ENCODE measurements around the gene NCOA3. TPM values are rescaled to one million over a fixed set of nuclear protein-coding genes. Genes with fewer than 3 reads are reported as not detected.

NCOA3 gene
- total and polyA plus RNA-seq, 2 of the 8 experiments (the other 6 are each of a cell fraction or from before 2014, with no cell fraction given), result 7.9 to 24.7 TPM

DNA sequence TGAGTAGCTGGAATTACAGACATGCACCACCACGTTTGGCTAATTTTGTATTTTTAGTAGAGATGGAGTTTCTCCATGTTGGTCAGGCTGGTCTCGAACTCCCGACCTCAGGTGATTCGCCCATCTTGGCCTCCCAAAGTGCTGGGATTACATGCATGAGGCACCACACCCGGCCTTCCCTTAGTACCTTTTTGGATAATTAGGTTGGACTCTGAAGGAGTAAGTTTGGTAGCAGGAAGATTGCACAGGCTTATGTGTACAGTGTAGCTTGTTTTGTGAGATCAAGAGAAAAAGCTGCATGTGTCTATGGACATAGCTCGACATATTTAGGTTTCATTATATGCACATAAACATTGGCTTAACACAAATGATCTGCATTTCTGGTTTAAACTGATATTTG, 116.8 kb downstream of the NCOA3 start:
- no peaks in the 10 kb centered on the region for H4K20me1 ChIP-seq (replicated peaks in 1 of 2; ENCODE audit: control insufficient read depth in 1 of 2, insufficient read depth in 2 of 2, low read length in 2 of 2)
- no peak overlapping the region for H3K18ac ChIP-seq (ENCODE audit: extremely low read depth, low read length)
- no peak overlapping the region for H2BK15ac ChIP-seq (ENCODE audit: low read length)
- no peak overlapping the region for H3K56ac ChIP-seq (replicated peaks; ENCODE audit: insufficient read length, low read depth, low read length)
- no peak overlapping the region for H3K14ac ChIP-seq (ENCODE audit: insufficient read length)
- H3K79me2 ChIP-seq (ENCODE audit: control insufficient read depth in 1 of 2, insufficient read depth in 2 of 2, low read length in 2 of 2), result peaks cover 0 to 5% of the 10 kb centered on the region in 2 experiments; a peak in 1 of 4 replicates
- H4K91ac ChIP-seq (replicated peaks; ENCODE audit: insufficient read length, low read length), result no peak overlapping the region
- no peaks in the 10 kb centered on the region for H3K27me3 ChIP-seq (replicated peaks in 1 of 4; ENCODE audit: control insufficient read depth in 3 of 4, extremely low read depth in 1 of 4, insufficient read depth in 3 of 4, low read length in 3 of 4)
- H2AK5ac ChIP-seq (ENCODE audit: low read depth, low read length), result no peak overlapping the region
- H4K8ac ChIP-seq (ENCODE audit: extremely low read depth, insufficient read depth, low read length), result no peak overlapping the region
- no peak overlapping the region for H4K5ac ChIP-seq (ENCODE audit: insufficient read length, low read depth, low read length)
- H2BK12ac ChIP-seq (ENCODE audit: low read depth, low read length), result no peak overlapping the region
- 83% methylated on average over 6 of the region's 6 CpGs; no CpG with 5 or more reads in 1 of the 2 experiments for WGBS, 2 experiments (ENCODE audit: extremely low coverage in 1 of 2, insufficient coverage in 1 of 2, insufficient read length in 1 of 2, insufficient replicate concordance in 2 of 2, low coverage in 1 of 2, low lambda C conversion rate in 2 of 2, missing lambda C conversion rate in 1 of 2)
- no peak overlapping the region for H2BK120ac ChIP-seq (replicated peaks; ENCODE audit: low read depth, low read length)
- no peak overlapping the region for H3K4me3 ChIP-seq (ENCODE audit: extremely low read depth in 1 of 4, insufficient read depth in 2 of 4, low read depth in 3 of 4, low read length in 4 of 4)
- ChIA-PET POLR2A (ENCODE audit: partially characterized antibody) (interaction anchor here (1.6 kb wide), 1 partner anchor 117 kb away, joined by 3 read pairs; the partner anchor contains the start of gene NCOA3), CTCF (ENCODE audit: partially characterized antibody) (interaction anchor here (0.6 to 4.1 kb wide), 5 partner anchors 8 to 234 kb away, joined by 3 to 26 read pairs (median 14); no protein-coding TSS in a partner anchor)
- FAIRE-seq (no peak), DNase-seq (ENCODE audit: low read depth in 1 of 2, low spot score in 2 of 2) (no peak)
- no peak overlapping the region for H2BK5ac ChIP-seq (ENCODE audit: low read depth, low read length)
- H3K27ac ChIP-seq (ENCODE audit: low read depth, low read length), result no peak overlapping the region
- no peak overlapping the region for H3K4me2 ChIP-seq (ENCODE audit: insufficient read depth in 1 of 2, low read depth in 2 of 2, low read length in 2 of 2)
- H3K4me1 ChIP-seq (replicated peaks in 1 of 4; ENCODE audit: control insufficient read depth in 3 of 4, insufficient read depth in 4 of 4, low read length in 3 of 4), result no peaks in the 10 kb centered on the region
- H2BK20ac ChIP-seq (ENCODE audit: low read length), result no peak overlapping the region
- H3K23ac ChIP-seq (ENCODE audit: insufficient read length), result no peak overlapping the region
- peaks cover 0 to 6% (median 2%) of the 10 kb centered on the region in 4 experiments; a peak in 3 of 8 replicates for H3K36me3 ChIP-seq (ENCODE audit: control insufficient read depth in 2 of 4, insufficient read depth in 4 of 4, low read length in 3 of 4)
- H3K4ac ChIP-seq (replicated peaks; ENCODE audit: insufficient read length, low read depth, low read length), result no peak overlapping the region
- H3K79me1 ChIP-seq (ENCODE audit: low read depth, low read length), result no peaks in the 10 kb centered on the region; the same call in 1 of the 2 replicates
- no peak overlapping the region for H2AFZ ChIP-seq (ENCODE audit: low read length)
- no peaks in the 10 kb centered on the region for H3K23me2 ChIP-seq (ENCODE audit: low read depth, low read length)
- no peak overlapping the region for H3K9ac ChIP-seq (replicated peaks in 1 of 4; ENCODE audit: extremely low read depth in 1 of 4, low read depth in 3 of 4, low read length in 3 of 4)
- no peaks in the 10 kb centered on the region for H3K9me3 ChIP-seq (ENCODE audit: insufficient read depth in 2 of 2, low read depth in 1 of 2, low read length in 1 of 2)
- TF ChIP-seq EGR1 (IDR thresholded peaks at IDR 0.05; ENCODE audit: borderline replicate concordance, low read depth, low read length), result no peak
- no peak for TF ChIP-seq TAF1 (IDR thresholded peaks at IDR 0.05; ENCODE audit: low read depth, low read length)
- TF ChIP-seq BRCA1 (IDR thresholded peaks at IDR 0.05; ENCODE audit: low read depth, low read length), result no peak
- TF ChIP-seq SIX5 (IDR thresholded peaks at IDR 0.05; ENCODE audit: low read depth, low read length), result no peak
- TF ChIP-seq ASH2L (IDR thresholded peaks at IDR 0.05; ENCODE audit: low read length), result no peak
- TF ChIP-seq BACH1 (IDR thresholded peaks at IDR 0.05; ENCODE audit: low read length), result no peak
- TF ChIP-seq USF2 (IDR thresholded peaks at IDR 0.05; ENCODE audit: low read length), result no peak
- no peak for TF ChIP-seq RNF2 (IDR thresholded peaks at IDR 0.05; ENCODE audit: borderline replicate concordance, low read depth, low read length, missing control alignments, poor library complexity, severe bottlenecking)
- TF ChIP-seq RFX5 (IDR thresholded peaks at IDR 0.05; ENCODE audit: borderline replicate concordance, low read depth, low read length), result no peak
- TF ChIP-seq RXRA (IDR thresholded peaks at IDR 0.05; ENCODE audit: insufficient read depth, low read depth, low read length), result no peak
- no peak for TF ChIP-seq CHD2 (IDR thresholded peaks at IDR 0.05; ENCODE audit: low read length)
- no peak for TF ChIP-seq MAX (IDR thresholded peaks at IDR 0.05)
